GM12874 (cell line): ENCODE measurements around the gene TANK.

Source experiments
- TF ChIP-seq, protein P1 (sequence below): IDR thresholded peaks from 2 replicates; pipeline ENCODE4 v1.5.1; 2011; ENCODE audit warnings: low read depth, mild to moderate bottlenecking, control low read depth, low read length, moderate library complexity; ENCODE audit not compliant: insufficient read depth

Gene TANK

DNA sequence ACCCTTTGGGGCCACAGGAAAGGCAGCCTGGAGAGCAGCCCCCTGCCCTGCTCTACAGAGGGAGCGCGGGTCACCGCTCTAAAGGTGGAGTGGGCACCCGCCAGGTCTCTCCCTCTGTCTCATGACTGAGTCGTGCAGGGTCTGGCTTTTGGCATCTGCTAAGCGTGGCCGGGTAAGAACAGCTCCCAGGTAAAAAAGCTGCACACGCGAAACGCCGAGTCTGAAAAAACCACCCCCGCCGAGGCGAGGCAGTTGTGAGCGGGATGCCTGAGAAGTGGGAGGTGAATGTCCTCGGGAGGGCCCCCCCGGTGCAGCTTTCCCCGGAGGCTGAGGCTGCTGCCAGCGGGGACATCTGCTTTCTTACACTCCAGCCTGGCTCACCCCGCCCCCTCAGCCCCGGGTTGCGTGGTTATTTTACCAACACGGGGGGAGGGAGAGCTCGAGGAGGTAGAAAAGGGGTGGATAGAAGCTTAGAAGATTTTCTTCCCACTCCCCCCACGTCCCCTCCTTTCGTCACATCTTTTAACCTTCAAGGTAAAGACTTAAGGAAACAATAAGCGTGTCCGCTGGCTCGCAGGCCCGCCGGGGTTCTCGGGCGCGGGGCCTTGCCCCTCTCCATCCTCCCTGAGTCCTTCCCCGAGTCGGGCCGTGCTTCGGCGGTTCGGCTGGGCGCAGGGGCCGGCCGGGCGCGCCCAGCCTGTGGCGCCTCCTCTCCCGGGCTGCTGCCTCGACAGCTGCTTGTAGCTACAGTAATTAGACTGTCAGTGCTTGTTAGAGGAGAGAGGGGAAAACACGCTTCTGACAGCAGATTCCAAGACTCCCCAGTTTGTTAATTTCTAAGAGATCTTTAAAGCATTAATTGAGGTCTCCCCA, 77.4 kb downstream of the TANK start:
- TF ChIP-seq, protein P1, sequence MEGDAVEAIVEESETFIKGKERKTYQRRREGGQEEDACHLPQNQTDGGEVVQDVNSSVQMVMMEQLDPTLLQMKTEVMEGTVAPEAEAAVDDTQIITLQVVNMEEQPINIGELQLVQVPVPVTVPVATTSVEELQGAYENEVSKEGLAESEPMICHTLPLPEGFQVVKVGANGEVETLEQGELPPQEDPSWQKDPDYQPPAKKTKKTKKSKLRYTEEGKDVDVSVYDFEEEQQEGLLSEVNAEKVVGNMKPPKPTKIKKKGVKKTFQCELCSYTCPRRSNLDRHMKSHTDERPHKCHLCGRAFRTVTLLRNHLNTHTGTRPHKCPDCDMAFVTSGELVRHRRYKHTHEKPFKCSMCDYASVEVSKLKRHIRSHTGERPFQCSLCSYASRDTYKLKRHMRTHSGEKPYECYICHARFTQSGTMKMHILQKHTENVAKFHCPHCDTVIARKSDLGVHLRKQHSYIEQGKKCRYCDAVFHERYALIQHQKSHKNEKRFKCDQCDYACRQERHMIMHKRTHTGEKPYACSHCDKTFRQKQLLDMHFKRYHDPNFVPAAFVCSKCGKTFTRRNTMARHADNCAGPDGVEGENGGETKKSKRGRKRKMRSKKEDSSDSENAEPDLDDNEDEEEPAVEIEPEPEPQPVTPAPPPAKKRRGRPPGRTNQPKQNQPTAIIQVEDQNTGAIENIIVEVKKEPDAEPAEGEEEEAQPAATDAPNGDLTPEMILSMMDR = no peak

DNA sequence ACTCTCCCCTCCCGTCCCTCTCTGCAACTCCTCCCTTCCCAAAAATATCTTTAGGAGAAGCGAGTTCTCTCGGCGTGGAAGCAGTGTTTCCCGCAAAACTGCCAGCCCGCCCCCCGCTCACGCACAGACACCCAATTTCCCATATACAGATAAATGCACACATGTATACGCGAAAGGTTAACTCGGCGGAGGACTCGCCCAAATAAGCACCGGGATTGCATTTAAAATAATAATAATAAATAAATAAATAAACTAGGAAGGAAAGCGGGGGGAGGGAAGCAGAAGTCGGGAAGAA, 78.0 kb downstream of the TANK start:
- TF ChIP-seq, protein P1 = no peak

DNA sequence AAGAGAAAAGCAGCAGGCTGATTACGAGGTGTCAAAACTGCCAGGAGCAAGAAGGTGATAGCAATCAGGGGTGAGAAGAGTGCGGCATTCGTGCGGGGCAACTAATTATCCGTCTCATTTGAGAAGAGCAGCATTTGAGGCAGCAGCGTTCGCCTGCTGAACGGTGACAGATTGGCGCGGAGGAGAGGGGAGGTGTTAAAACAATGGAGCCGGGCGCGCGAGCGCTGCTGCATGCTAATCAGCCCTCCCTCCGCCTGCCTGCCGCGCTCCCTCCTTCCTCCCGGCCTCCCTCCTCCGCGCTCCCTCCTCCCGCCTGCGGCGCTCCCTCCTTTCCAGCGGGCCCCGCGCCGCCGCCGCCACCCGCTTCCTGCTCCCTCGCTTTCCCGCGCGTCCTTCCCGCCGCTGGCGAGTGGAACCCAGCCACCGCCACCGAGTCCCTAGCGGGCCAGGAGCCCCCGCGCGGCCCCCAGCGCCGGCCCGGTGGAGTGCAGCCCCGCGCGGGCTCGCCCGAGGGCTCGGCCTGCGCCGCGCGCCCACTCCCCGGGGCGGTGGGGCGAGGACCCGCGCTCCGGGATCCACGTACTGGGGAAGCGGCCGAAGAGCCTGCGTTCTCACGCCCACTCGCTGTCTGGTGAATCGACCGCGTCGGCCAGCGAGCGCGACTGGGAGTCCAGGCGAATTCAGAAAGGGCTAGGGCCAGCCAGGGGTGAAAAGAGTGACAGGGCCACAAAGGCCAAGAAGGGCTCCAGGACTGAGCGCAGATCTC, 78.5 kb downstream of the TANK start:
- TF ChIP-seq, protein P1 = 0 out of 2 replicates have a peak, but pooled peaks have one; percentile 9

DNA sequence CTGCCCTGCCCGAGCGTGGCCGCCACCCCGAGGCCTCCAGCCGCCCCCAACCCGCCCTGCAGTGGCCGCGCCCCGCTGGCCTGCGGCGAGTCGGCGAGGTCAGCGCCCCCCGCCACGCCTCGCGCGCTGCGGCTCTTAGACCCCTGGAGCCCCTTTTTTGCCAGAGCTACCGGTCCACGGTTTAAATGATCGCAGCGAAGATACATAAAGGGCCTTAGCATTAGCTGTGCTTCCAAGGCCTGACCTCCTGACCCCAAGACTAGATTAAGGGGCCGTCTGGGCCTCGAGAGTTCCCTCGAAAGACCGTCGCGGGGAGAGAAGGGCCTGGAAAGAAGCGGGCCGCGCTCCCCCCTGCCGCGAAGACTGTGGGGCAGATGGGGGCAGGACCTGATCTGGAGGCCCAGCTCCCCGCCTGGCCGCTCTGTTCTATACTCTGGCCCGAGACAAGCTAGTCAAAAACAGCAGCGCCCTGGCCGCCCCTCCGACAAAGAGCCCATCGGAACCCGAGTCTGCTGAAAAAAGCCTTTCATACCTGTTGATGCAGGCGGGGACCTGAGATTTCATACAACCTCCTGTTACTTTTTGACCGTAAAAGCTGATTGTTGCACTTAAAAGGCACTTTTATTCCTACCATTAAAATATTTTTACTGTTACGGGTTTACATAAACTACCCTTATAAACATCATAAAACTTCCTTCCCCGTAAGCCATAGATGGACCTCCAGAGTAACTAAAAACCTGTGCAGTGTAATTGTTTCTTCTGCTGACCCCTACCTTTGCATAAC, 79.3 kb downstream of the TANK start:
- TF ChIP-seq, protein P1 = no peak

DNA sequence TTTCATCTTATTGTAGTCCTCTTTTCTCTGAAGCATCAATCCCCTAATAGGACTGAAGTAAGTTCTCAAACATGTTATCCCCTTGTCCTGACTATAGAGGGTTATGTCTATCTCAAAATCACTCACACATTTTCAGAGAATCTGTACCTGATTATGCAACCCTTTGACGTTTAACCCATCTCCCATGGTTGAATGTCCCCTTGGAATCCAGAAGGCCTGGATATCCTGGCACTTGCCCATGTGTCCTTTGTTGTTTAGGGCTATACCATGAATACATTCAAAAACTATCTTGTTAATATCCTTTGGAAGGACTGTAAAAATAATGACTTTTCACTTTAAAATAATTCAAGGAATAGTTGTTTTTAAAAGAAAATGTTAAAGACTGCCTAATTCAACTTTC, 81.7 kb downstream of the TANK start:
- TF ChIP-seq, protein P1 = no peak

DNA sequence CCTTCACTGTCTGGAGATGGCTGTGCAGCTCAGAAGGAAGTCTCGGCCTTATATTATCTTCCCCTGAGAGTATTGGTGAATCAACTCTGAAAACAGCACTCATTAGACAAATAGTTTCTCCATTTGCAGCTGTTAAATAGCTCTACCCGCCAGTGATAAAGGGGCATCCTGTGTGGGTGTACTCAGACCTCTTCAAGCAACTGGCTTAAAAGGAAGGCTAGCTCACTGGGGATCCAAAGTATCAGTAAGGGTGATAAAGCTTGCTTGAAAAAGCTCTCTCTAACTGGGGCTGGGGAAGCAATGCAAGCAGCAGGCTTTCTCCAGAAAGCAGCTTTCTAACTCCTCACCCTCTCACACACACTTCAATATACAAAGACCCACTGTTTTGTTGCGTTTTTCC, 83.1 kb downstream of the TANK start:
- TF ChIP-seq, protein P1 = no peak

DNA sequence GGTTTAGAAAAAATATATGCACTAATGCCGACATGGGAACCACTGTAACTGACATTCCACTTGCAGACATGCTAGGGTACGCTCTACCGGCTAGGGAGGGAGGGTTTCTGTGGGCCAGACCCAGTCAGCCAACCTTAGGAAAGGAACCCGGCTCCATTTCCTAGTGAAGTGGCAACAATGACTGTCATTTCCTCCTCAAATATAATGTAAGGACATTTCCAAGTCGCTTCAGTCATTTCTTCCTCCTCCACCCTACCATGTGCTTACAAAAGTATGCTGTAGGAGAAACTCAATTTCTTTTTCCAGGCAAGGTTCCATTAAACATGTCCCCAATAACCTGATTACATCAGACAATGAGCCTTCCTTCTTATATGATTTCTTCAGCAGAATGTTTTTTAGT, 83.7 kb downstream of the TANK start:
- TF ChIP-seq, protein P1 = no peak
